Nephron progenitor cell (in vitro differentiated cells): ENCODE results near the gene NWD2.

ENCODE experiments used
- DNase-seq: peaks from one replicate; pipeline ENCODE4 v3.0.0; 2021
- H3K27ac Mint-ChIP-seq: 2 replicates; pipeline ENCODE4 v1.8.0; 2021; ENCODE audit warnings: mild to moderate bottlenecking, moderate library complexity, mixed read lengths
- H3K27me3 Mint-ChIP-seq: 2 replicates; pipeline ENCODE4 v1.8.0; 2021; ENCODE audit warnings: mild to moderate bottlenecking, low read depth, mixed read lengths; ENCODE audit not compliant: poor library complexity
- H3K36me3 Mint-ChIP-seq: 2 replicates; pipeline ENCODE4 v1.8.0; 2021; ENCODE audit warnings: low read depth, mixed read lengths
- H3K4me1 Mint-ChIP-seq: 2 replicates; pipeline ENCODE4 v1.8.0; 2021; ENCODE audit warnings: mixed read lengths
- H3K4me3 Mint-ChIP-seq: 2 replicates; pipeline ENCODE4 v1.8.0; 2021; ENCODE audit warnings: mild to moderate bottlenecking, moderate library complexity, mixed read lengths
- H3K9me3 Mint-ChIP-seq: 2 replicates; pipeline ENCODE4 v1.8.0; 2021; ENCODE audit warnings: mild to moderate bottlenecking, moderate library complexity, mixed read lengths
- CTCF ChIP-seq: fragments of 200-600 bp; sonication (generic); IDR thresholded peaks from 2 replicates; pipeline ENCODE4 v1.5.0; 2021; ENCODE audit warnings: antibody characterized with exemption

Gene NWD2

GRCh38 chr4:37422638-37423037, 178.1 kb downstream of the NWD2 start:
- peaks cover 13% of the 10 kb centered on the region for H3K27me3 Mint-ChIP-seq

GRCh38 chr4:37423310-37423709, 178.8 kb downstream of the NWD2 start:
- no peak overlapping the region for H3K4me3 Mint-ChIP-seq
- no peak overlapping the region for H3K27ac Mint-ChIP-seq
- peaks cover 13% of the 10 kb centered on the region for H3K27me3 Mint-ChIP-seq
- DNase-seq, result no peak
- peaks cover 18% of the 10 kb centered on the region for H3K9me3 Mint-ChIP-seq
- no peak for TF ChIP-seq CTCF
- peaks cover 5% of the 10 kb centered on the region for H3K4me1 Mint-ChIP-seq
- no peaks in the 10 kb centered on the region for H3K36me3 Mint-ChIP-seq

More at GRCh38 chr4:37422638-37423037, 178.1 kb downstream of the NWD2 start:
- no peak overlapping the region for H3K27ac Mint-ChIP-seq
- no peak for TF ChIP-seq CTCF
- DNase-seq, result no peak
- H3K36me3 Mint-ChIP-seq, result no peaks in the 10 kb centered on the region
- H3K9me3 Mint-ChIP-seq, result peaks cover 22% of the 10 kb centered on the region
- H3K4me1 Mint-ChIP-seq, result peaks cover 5% of the 10 kb centered on the region
- H3K4me3 Mint-ChIP-seq, result no peak overlapping the region

GRCh38 chr4:37424753-37425152, 180.2 kb downstream of the NWD2 start:
- H3K4me3 Mint-ChIP-seq, result no peak overlapping the region
- peaks cover 5% of the 10 kb centered on the region for H3K4me1 Mint-ChIP-seq
- no peaks in the 10 kb centered on the region for H3K36me3 Mint-ChIP-seq
- H3K27ac Mint-ChIP-seq, result no peak overlapping the region
- no peak for TF ChIP-seq CTCF
- H3K27me3 Mint-ChIP-seq, result peaks cover 10% of the 10 kb centered on the region
- H3K9me3 Mint-ChIP-seq, result peaks cover 6% of the 10 kb centered on the region
- DNase-seq, result no peak

GRCh38 chr4:37425857-37426256, 181.3 kb downstream of the NWD2 start:
- TF ChIP-seq CTCF, result no peak

GRCh38 chr4:37427193-37427592, 182.7 kb downstream of the NWD2 start:
- no peaks in the 10 kb centered on the region for H3K9me3 Mint-ChIP-seq
- peaks cover 5% of the 10 kb centered on the region for H3K4me1 Mint-ChIP-seq
- no peak overlapping the region for H3K27ac Mint-ChIP-seq
- H3K4me3 Mint-ChIP-seq, result no peak overlapping the region
- no peak for TF ChIP-seq CTCF
- H3K27me3 Mint-ChIP-seq, result no peaks in the 10 kb centered on the region
- DNase-seq, result no peak
- H3K36me3 Mint-ChIP-seq, result no peaks in the 10 kb centered on the region

More at GRCh38 chr4:37425857-37426256, 181.3 kb downstream of the NWD2 start:
- Mint-ChIP-seq H3K9me3 (no peaks in the 10 kb centered on the region), H3K27me3 (peaks cover 3% of the 10 kb centered on the region), H3K4me1 (peaks cover 5% of the 10 kb centered on the region), H3K36me3 (no peaks in the 10 kb centered on the region), H3K4me3 (no peak overlapping the region), H3K27ac (no peak overlapping the region)
- DNase-seq, result no peak

- DNase-seq, result no peak
- no peaks in the 10 kb centered on the region for H3K4me1 Mint-ChIP-seq
- H3K27ac Mint-ChIP-seq, result no peak overlapping the region
- H3K36me3 Mint-ChIP-seq, result no peaks in the 10 kb centered on the region
- TF ChIP-seq CTCF, result no peak
- H3K27me3 Mint-ChIP-seq, result peaks cover 5% of the 10 kb centered on the region
- no peak overlapping the region for H3K4me3 Mint-ChIP-seq
- H3K9me3 Mint-ChIP-seq, result no peaks in the 10 kb centered on the region
Observed at GRCh38 chr4:37429906-37430305, 185.4 kb downstream of the NWD2 start.
